Neural progenitor cell (in vitro differentiated cells): ENCODE data around the gene MLNR. TPM values are rescaled to one million over a fixed set of nuclear protein-coding genes. Genes with fewer than 3 reads are reported as not detected.

ENCODE experiments used
- DNase-seq: peaks from one replicate; pipeline ENCODE4 v3.0.0-alpha.2; 2016; ENCODE audit warnings: low spot score
- H2AFZ ChIP-seq: fragments of 200-600 bp; sonication (generic); replicated peaks from 2 replicates; pipeline ENCODE4 v1.6.1; 2016; ENCODE audit warnings: antibody characterized with exemption
- H3F3A ChIP-seq: fragments of 200-600 bp; sonication (generic); 2 replicates; pipeline ENCODE4 v1.6.1; 2016; ENCODE audit warnings: antibody characterized with exemption, low read depth
- H3K27ac ChIP-seq: fragments of 200-600 bp; sonication (generic); 2 replicates; pipeline ENCODE4 v1.5.1; 2016; ENCODE audit warnings: mild to moderate bottlenecking
- H3K27me3 ChIP-seq: fragments of 200-600 bp; sonication (generic); 2 replicates; pipeline ENCODE4 v1.6.1; 2016; ENCODE audit warnings: mild to moderate bottlenecking, moderate library complexity
- H3K36me3 ChIP-seq: fragments of 200-600 bp; sonication (generic); 2 replicates; pipeline ENCODE4 v1.5.1; 2016
- H3K4me1 ChIP-seq: fragments of 200-600 bp; sonication (generic); 2 replicates; pipeline ENCODE4 v1.6.1; 2016; ENCODE audit warnings: mixed run types
- H3K4me2 ChIP-seq: fragments of 200-600 bp; sonication (generic); 2 replicates; pipeline ENCODE4 v1.6.1; 2016
- H3K4me3 ChIP-seq: fragments of 200-600 bp; sonication (generic); 2 replicates; pipeline ENCODE4 v1.5.1; 2016
- H3K79me2 ChIP-seq: fragments of 200-600 bp; sonication (generic); 2 replicates; pipeline ENCODE4 v1.6.1; 2016; ENCODE audit warnings: low read depth
- H3K9ac ChIP-seq: fragments of 200-600 bp; sonication (generic); 2 replicates; pipeline ENCODE4 v1.6.1; 2016
- H3K9me3 ChIP-seq: fragments of 200-600 bp; sonication (generic); 2 replicates; pipeline ENCODE4 v1.5.1; 2016; ENCODE audit warnings: low read depth
- H4K20me1 ChIP-seq: fragments of 200-600 bp; sonication (generic); 2 replicates; pipeline ENCODE4 v1.6.1; 2016; ENCODE audit warnings: low read depth
- H3K27ac Mint-ChIP-seq: 3 replicates; pipeline ENCODE4 v1.8.0; 2021; ENCODE audit warnings: mixed read lengths
- H3K27me3 Mint-ChIP-seq: 2 replicates; pipeline ENCODE4 v1.8.0; 2022; ENCODE audit warnings: low read depth, mild to moderate bottlenecking, inconsistent platforms, moderate library complexity, mixed read lengths; ENCODE audit not compliant: insufficient read depth
- H3K36me3 Mint-ChIP-seq: 3 replicates; pipeline ENCODE4 v1.8.0; 2021; ENCODE audit warnings: mixed read lengths
- H3K4me1 Mint-ChIP-seq: 3 replicates; pipeline ENCODE4 v1.8.0; 2021; ENCODE audit warnings: mixed read lengths
- H3K4me3 Mint-ChIP-seq: 3 replicates; pipeline ENCODE4 v1.8.0; 2021; ENCODE audit warnings: mild to moderate bottlenecking, moderate library complexity, mixed read lengths
- H3K9me3 Mint-ChIP-seq: 3 replicates; pipeline ENCODE4 v1.8.0; 2020; ENCODE audit warnings: mixed read lengths
- CTCF ChIP-seq: fragments of 200-600 bp; sonication (generic); IDR thresholded peaks from 2 replicates; pipeline ENCODE4 v1.5.1; 2017; ENCODE audit warnings: antibody characterized with exemption, mild to moderate bottlenecking
- EZH2 ChIP-seq: fragments of 200-600 bp; sonication (generic); IDR thresholded peaks from 2 replicates; pipeline ENCODE4 v1.6.1; 2017; ENCODE audit warnings: antibody characterized with exemption, mild to moderate bottlenecking, moderate library complexity
- EZH2phosphoT487 ChIP-seq: fragments of 200-600 bp; sonication (generic); IDR thresholded peaks from 2 replicates; pipeline ENCODE4 v1.6.1; 2017; ENCODE audit warnings: antibody characterized with exemption
- total RNA-seq: library from RNA; depleted of rRNA; stranded (reverse); fragments of >200 nt; gene quantifications from 2 replicates; pipeline ENCODE4 v1.2.3, GENCODE V29; 2015; ENCODE audit warnings: low replicate concordance

MLNR gene
- total RNA-seq, 1 donor from 2014 or later, result not detected

- H3F3A ChIP-seq, result peaks cover 17% of the 10 kb centered on the region
Measured at GRCh38 chr13:49221590-49221965, 1.4 kb downstream of the MLNR start.

GRCh38 chr13:49225223-49226042 is 5.3 kb downstream of the MLNR start:
- Histone ChIP-seq H3K79me2 (no peaks in the 10 kb centered on the region), H3K36me3 (no peaks in the 10 kb centered on the region), H2AFZ (no peak overlapping the region), H3F3A (no peaks in the 10 kb centered on the region), H3K4me3 (no peak overlapping the region), H3K9ac (no peak overlapping the region), H4K20me1 (peaks cover 2% of the 10 kb centered on the region), H3K27ac (no peak overlapping the region), H3K27me3 (peaks cover 56% of the 10 kb centered on the region), H3K9me3 (no peaks in the 10 kb centered on the region), H3K4me1 (peaks cover 10% of the 10 kb centered on the region), H3K4me2 (no peak overlapping the region)
- peaks cover 25% of the 10 kb centered on the region for H3K27me3 Mint-ChIP-seq
- no peak overlapping the region for H3K4me3 Mint-ChIP-seq
- no peaks in the 10 kb centered on the region for H3K36me3 Mint-ChIP-seq
- TF ChIP-seq CTCF (no peak), EZH2phosphoT487 (no peak), EZH2 (no peak)
- H3K27ac Mint-ChIP-seq, result no peak overlapping the region
- peaks cover 2% of the 10 kb centered on the region for H3K9me3 Mint-ChIP-seq
- DNase-seq, result no peak
- peaks cover 8% of the 10 kb centered on the region for H3K4me1 Mint-ChIP-seq

More at GRCh38 chr13:49221590-49221965, 1.4 kb downstream of the MLNR start:
- Histone ChIP-seq H3K4me3 (no peak overlapping the region), H3K36me3 (no peaks in the 10 kb centered on the region), H3K27me3 (peaks cover 95% of the 10 kb centered on the region), H3K79me2 (no peaks in the 10 kb centered on the region), H3K4me2 (no peak overlapping the region), H3K9ac (no peak overlapping the region), H2AFZ (no peak overlapping the region), H4K20me1 (peaks cover 4% of the 10 kb centered on the region), H3K9me3 (no peaks in the 10 kb centered on the region), H3K27ac (no peak overlapping the region), H3K4me1 (no peaks in the 10 kb centered on the region)
- Mint-ChIP-seq H3K27ac (no peak overlapping the region), H3K36me3 (peaks cover 1% of the 10 kb centered on the region), H3K4me3 (peak overlapping the region; percentile 45), H3K4me1 (peaks cover 16% of the 10 kb centered on the region), H3K27me3 (peaks cover 50% of the 10 kb centered on the region), H3K9me3 (peaks cover 2% of the 10 kb centered on the region)
- no peak for TF ChIP-seq EZH2phosphoT487
- TF ChIP-seq CTCF, result no peak
- no peak for TF ChIP-seq EZH2
- no peak for DNase-seq

GRCh38 chr13:49226613-49227012 is 6.5 kb downstream of the MLNR start:
- Mint-ChIP-seq H3K4me3 (no peak overlapping the region), H3K36me3 (no peaks in the 10 kb centered on the region), H3K4me1 (peaks cover 6% of the 10 kb centered on the region), H3K9me3 (no peaks in the 10 kb centered on the region), H3K27ac (no peak overlapping the region), H3K27me3 (peaks cover 17% of the 10 kb centered on the region)
- Histone ChIP-seq H3K4me1 (peaks cover 10% of the 10 kb centered on the region), H3K27me3 (peaks cover 45% of the 10 kb centered on the region), H3F3A (no peaks in the 10 kb centered on the region), H3K27ac (no peak overlapping the region), H3K9me3 (no peaks in the 10 kb centered on the region), H3K9ac (no peak overlapping the region), H3K4me3 (no peak overlapping the region), H3K4me2 (no peak overlapping the region), H3K79me2 (no peaks in the 10 kb centered on the region), H2AFZ (no peak overlapping the region), H3K36me3 (no peaks in the 10 kb centered on the region), H4K20me1 (no peaks in the 10 kb centered on the region)
- DNase-seq, result no peak
- no peak for TF ChIP-seq CTCF
- TF ChIP-seq EZH2, result no peak
- no peak for TF ChIP-seq EZH2phosphoT487
